ENCODE results near the gene CALU.

Gene CALU

GRCh38 chr7:128796327-128796726 lies 57.2 kb downstream of the CALU start:
- CTCF ChIA-PET: interaction anchor here (1.3 to 2.0 kb wide), 2 partner anchors 9 to 15 kb away, joined by 3 to 7 read pairs; no protein-coding TSS in a partner anchor
- DNase-seq (ENCODE audit: extremely low spot score): no peak
- TF ChIP-seq CTCF (IDR thresholded peaks at IDR 0.05; ENCODE audit: control extremely low read depth, extremely low read depth, low read depth, missing control alignments): no peak
- POLR2A ChIA-PET: interaction anchor here (0.5 kb wide), 1 partner anchor 39 kb away, joined by 4 read pairs; no protein-coding TSS in a partner anchor

GRCh38 chr7:128799451-128799850 lies 60.3 kb downstream of the CALU start:
- CTCF ChIA-PET: interaction anchor here (1.2 to 1.6 kb wide), 2 partner anchors 10 to 84 kb away, joined by 3 to 4 read pairs; no protein-coding TSS in a partner anchor
- DNase-seq (ENCODE audit: extremely low spot score): no peak
- POLR2A ChIA-PET: interaction anchor here (0.5 kb wide), 1 partner anchor 143 kb away, joined by 3 read pairs; no protein-coding TSS in a partner anchor
- TF ChIP-seq CTCF (IDR thresholded peaks at IDR 0.05; ENCODE audit: control extremely low read depth, extremely low read depth, low read depth, missing control alignments): no peak

DNA sequence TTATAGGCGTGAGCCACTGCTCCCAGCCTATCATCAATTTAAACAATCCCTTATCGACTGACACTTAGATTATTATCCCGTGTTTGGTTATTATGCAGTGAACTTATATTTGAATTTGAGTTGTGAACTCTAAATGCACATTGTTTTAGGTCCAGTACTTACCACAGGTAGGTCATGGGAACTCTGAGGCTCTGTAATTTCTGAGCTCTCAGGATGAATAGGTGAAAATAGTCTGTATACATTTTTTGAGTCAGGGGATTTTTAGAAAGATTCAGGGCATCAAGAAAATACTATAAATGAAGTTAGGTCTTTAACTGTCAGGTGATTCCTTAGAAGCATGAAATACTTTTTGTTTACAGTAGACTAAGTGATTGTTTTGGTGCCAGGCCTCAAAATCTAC lies 61.4 kb downstream of the CALU start:
- DNase-seq (ENCODE audit: extremely low spot score): no peak
- ChIA-PET CTCF (interaction anchor here (1.2 kb wide), 1 partner anchor 9 kb away, joined by 3 read pairs; no protein-coding TSS in a partner anchor), POLR2A (no interaction called here)
- TF ChIP-seq CTCF (IDR thresholded peaks at IDR 0.05; ENCODE audit: control extremely low read depth, extremely low read depth, low read depth, missing control alignments): no peak

DNA sequence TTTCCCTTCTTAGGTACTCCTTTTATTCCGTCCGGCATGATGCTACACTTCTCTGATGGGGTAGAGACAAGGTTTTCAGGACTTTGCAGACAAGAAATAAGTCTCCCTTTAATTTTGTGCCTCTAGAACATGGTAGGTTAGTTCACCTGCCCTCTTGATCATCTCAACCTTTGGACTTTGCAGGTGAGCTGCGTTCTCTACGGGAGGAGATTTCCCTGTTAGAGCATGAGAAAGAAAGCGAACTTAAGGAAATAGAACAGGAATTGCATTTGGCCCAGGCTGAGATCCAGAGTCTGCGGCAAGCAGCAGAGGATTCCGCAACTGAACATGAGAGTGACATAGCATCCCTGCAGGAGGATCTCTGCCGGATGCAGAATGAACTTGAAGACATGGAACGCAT lies 61.8 kb downstream of the CALU start:
- DNase-seq (ENCODE audit: extremely low spot score): no peak
- ChIA-PET POLR2A (no interaction called here), CTCF (no interaction called here)
- TF ChIP-seq CTCF (IDR thresholded peaks at IDR 0.05; ENCODE audit: control extremely low read depth, extremely low read depth, low read depth, missing control alignments): no peak

- DNase-seq (ENCODE audit: extremely low spot score): no peak
- POLR2A ChIA-PET: no interaction called here
- CTCF ChIA-PET: no interaction called here
- TF ChIP-seq CTCF (IDR thresholded peaks at IDR 0.05; ENCODE audit: control extremely low read depth, extremely low read depth, low read depth, missing control alignments): no peak
Observed at GRCh38 chr7:128801667-128802418, 62.7 kb downstream of the CALU start.

GRCh38 chr7:128804484-128804883 lies 65.3 kb downstream of the CALU start:
- no peak for TF ChIP-seq CTCF (IDR thresholded peaks at IDR 0.05; ENCODE audit: control extremely low read depth, extremely low read depth, low read depth, missing control alignments)
- ChIA-PET CTCF (interaction anchor here (1.1 to 1.3 kb wide), 3 partner anchors 9 to 26 kb away, joined by 3 read pairs; no protein-coding TSS in a partner anchor), POLR2A (no interaction called here)
- no peak for DNase-seq (ENCODE audit: extremely low spot score)
